Tibial nerve (tissue), 4 donors: ENCODE data around the gene CLTCL1. TPM values are rescaled to one million over a fixed set of nuclear protein-coding genes. Genes with fewer than 3 reads are reported as not detected.
"Not testable (repeated sequence)": the region's sequence is repeated elsewhere in the genome, so short reads cannot be mapped to it uniquely, and the experiment has no call there.

Experiments
- DNase-seq, 2 donors: peaks; one replicate each; pipeline ENCODE4 v3.0.0-alpha.2; 2019; ENCODE audit warnings: low spot score in 2 of 2
- H3K27ac ChIP-seq, 4 donors: fragments of 200-600 bp; sonication (generic) in 3 of 4; one replicate each; pipeline ENCODE4 v1.5.1; 2017 to 2019; ENCODE audit warnings: mild to moderate bottlenecking in 1 of 4
- H3K27me3 ChIP-seq, 2 donors: fragments of 200-600 bp; sonication (generic) in 1 of 2; one replicate each; pipeline versions ENCODE4 v1.5.1 to v1.6.0; 2017 to 2019
- H3K36me3 ChIP-seq, 3 donors: fragments of 200-600 bp; sonication (generic); one replicate each; pipeline ENCODE4 v1.5.1; 2018 to 2019
- H3K4me1 ChIP-seq, 4 donors: fragments of 200-600 bp; sonication (generic) in 3 of 4; one replicate each; pipeline ENCODE4 v1.5.1; 2017 to 2019
- H3K4me3 ChIP-seq, 4 donors: fragments of 200-600 bp; sonication (generic) in 3 of 4; one replicate each; pipeline ENCODE4 v1.5.1; 2017 to 2019; ENCODE audit warnings: mild to moderate bottlenecking in 1 of 4, moderate library complexity in 1 of 4
- H3K9me3 ChIP-seq, 4 donors: fragments of 200-600 bp; sonication (generic) in 3 of 4; one replicate each; pipeline ENCODE4 v1.5.1; 2017 to 2019
- CTCF ChIP-seq, 5 experiments: fragments of 200-600 bp in 3 of 5; fragments of 450-650 bp in 2 of 5; sonication (generic) in 3 of 5; IDR thresholded peaks; one replicate each; pipeline ENCODE4 v1.5.1; 2016 to 2019; ENCODE audit warnings: antibody characterized with exemption in 5 of 5, mild to moderate bottlenecking in 3 of 5, moderate library complexity in 2 of 5
- EP300 ChIP-seq, 2 donors: sonication (generic); formaldehyde crosslinking; IDR thresholded peaks; one replicate each; pipeline ENCODE4 v1.6.1; 2017; ENCODE audit warnings: antibody characterized with exemption in 2 of 2, mild to moderate bottlenecking in 1 of 2
- POLR2A ChIP-seq, 2 donors: fragments of 450-650 bp; IDR thresholded peaks; one replicate each; pipeline ENCODE4 v1.6.1; 2017; ENCODE audit warnings: antibody characterized with exemption in 2 of 2, mild to moderate bottlenecking in 2 of 2, moderate library complexity in 2 of 2
- WGBS, 2 donors: methylation state at CpG; one replicate each; pipeline ENCODE4 v1.1.5; 2018; 5-methylcytosine and 5-hydroxymethylcytosine counted together
- total RNA-seq, 4 donors: library from RNA; depleted of rRNA; stranded (reverse); fragments of >200 nt; gene quantifications; one replicate each; pipeline ENCODE4 v1.1.0, GENCODE V29; 2016

CLTCL1 gene
- total RNA-seq, 4 donors from 2014 or later: 22.6 to 35.9 (median 26.8) TPM

- H3K27me3 ChIP-seq: no peaks in the 10 kb centered on the region
- DNase-seq: no peak
- H3K36me3 ChIP-seq: peaks cover 0 to 35% (median 0%) of the 10 kb centered on the region in 3 donors
- 91 to 95% methylated on average over 6 of the region's 6 CpGs for WGBS, 2 donors
- H3K27ac ChIP-seq: no peak overlapping the region
- no peaks in the 10 kb centered on the region for H3K4me1 ChIP-seq
- H3K9me3 ChIP-seq: no peaks in the 10 kb centered on the region
- no peak for TF ChIP-seq POLR2A (IDR thresholded peaks at IDR 0.05)
- TF ChIP-seq CTCF (IDR thresholded peaks at IDR 0.05): no peak
- no peak for TF ChIP-seq EP300 (IDR thresholded peaks at IDR 0.05)
- no peak overlapping the region for H3K4me3 ChIP-seq
Observed at GRCh38 chr22:19206287-19206686, 85.2 kb downstream of the CLTCL1 start.

- WGBS, 2 donors: 93 to 94% methylated on average over 4 of the region's 4 CpGs
Observed at GRCh38 chr22:19204640-19205039, 86.9 kb downstream of the CLTCL1 start.

GRCh38 chr22:19203834-19204233 is 87.7 kb downstream of the CLTCL1 start:
- DNase-seq: no peak
- H3K9me3 ChIP-seq: no peaks in the 10 kb centered on the region
- H3K36me3 ChIP-seq: peaks cover 0 to 36% (median 0%) of the 10 kb centered on the region in 3 donors
- H3K27me3 ChIP-seq: no peaks in the 10 kb centered on the region
- TF ChIP-seq EP300 (IDR thresholded peaks at IDR 0.05): no peak
- TF ChIP-seq POLR2A (IDR thresholded peaks at IDR 0.05): no peak
- TF ChIP-seq CTCF (IDR thresholded peaks at IDR 0.05): no peak
- no peak overlapping the region for H3K27ac ChIP-seq
- H3K4me3 ChIP-seq: no peak overlapping the region
- no peaks in the 10 kb centered on the region for H3K4me1 ChIP-seq
- WGBS, 2 donors: 80 to 84% methylated on average over 8 of the region's 8 CpGs

More at GRCh38 chr22:19204640-19205039, 86.9 kb downstream of the CLTCL1 start:
- TF ChIP-seq EP300 (IDR thresholded peaks at IDR 0.05): no peak
- no peak for TF ChIP-seq POLR2A (IDR thresholded peaks at IDR 0.05)
- DNase-seq: no peak
- Histone ChIP-seq H3K4me1 (no peaks in the 10 kb centered on the region), H3K27ac (no peak overlapping the region), H3K36me3 (peaks cover 0 to 38% (median 0%) of the 10 kb centered on the region in 3 donors), H3K27me3 (no peaks in the 10 kb centered on the region), H3K9me3 (no peaks in the 10 kb centered on the region), H3K4me3 (no peak overlapping the region)

- not testable (repeated sequence) for H3K27ac ChIP-seq, DNase-seq, H3K4me1 ChIP-seq, H3K27me3 ChIP-seq, H3K9me3 ChIP-seq, H3K4me3 ChIP-seq
- 93 to 95% methylated on average over 3 of the region's 3 CpGs for WGBS, 2 donors
- peaks cover 0 to 26% (median 0%) of the 10 kb centered on the region in 3 donors for H3K36me3 ChIP-seq
Observed at GRCh38 chr22:19202799-19203186, 88.7 kb downstream of the CLTCL1 start.

GRCh38 chr22:19201869-19202798 is 89.4 kb downstream of the CLTCL1 start:
- Histone ChIP-seq H3K27me3 (no peaks in the 10 kb centered on the region), H3K27ac (no peak overlapping the region), H3K4me3 (no peak overlapping the region), H3K36me3 (peaks cover 0 to 19% (median 0%) of the 10 kb centered on the region in 3 donors), H3K9me3 (no peaks in the 10 kb centered on the region), H3K4me1 (no peaks in the 10 kb centered on the region)
- DNase-seq: no peak
- 96% methylated on average over 18 of the region's 18 CpGs for WGBS, 2 donors
- TF ChIP-seq CTCF (IDR thresholded peaks at IDR 0.05) (no peak), EP300 (IDR thresholded peaks at IDR 0.05) (no peak), POLR2A (IDR thresholded peaks at IDR 0.05) (no peak)

- 93 to 95% methylated on average over 23 of the region's 23 CpGs for WGBS, 2 donors
- Histone ChIP-seq H3K9me3 (no peaks in the 10 kb centered on the region), H3K4me1 (no peaks in the 10 kb centered on the region), H3K27ac (no peak overlapping the region), H3K36me3 (peaks cover 0 to 23% (median 0%) of the 10 kb centered on the region in 3 donors), H3K27me3 (no peaks in the 10 kb centered on the region), H3K4me3 (no peak overlapping the region)
- TF ChIP-seq POLR2A (IDR thresholded peaks at IDR 0.05) (no peak), CTCF (IDR thresholded peaks at IDR 0.05) (no peak), EP300 (IDR thresholded peaks at IDR 0.05) (no peak)
- DNase-seq: no peak
Observed at GRCh38 chr22:19201130-19201868, 90.2 kb downstream of the CLTCL1 start.
